Skin epidermis (tissue), 12 donors: Measurements from ENCODE around the gene FBXL2.
"Not testable (repeated sequence)": the region's sequence is repeated elsewhere in the genome, so short reads cannot be mapped to it uniquely, and the experiment has no call there.

Source experiments
- H3K27ac ChIP-seq, 21 experiments: fragments of 200-600 bp; sonication (generic) in 11 of 21; one replicate each; pipeline ENCODE4 v1.5.0; 2020; ENCODE audit warnings: mild to moderate bottlenecking in 3 of 21, inconsistent platforms in 2 of 21, moderate library complexity in 2 of 21
- H3K4me3 ChIP-seq, 7 experiments: fragments of 200-600 bp; sonication (generic) in 2 of 7; one replicate each; pipeline ENCODE4 v1.5.0; 2020; ENCODE audit warnings: inconsistent platforms in 2 of 7, mild to moderate bottlenecking in 2 of 7, moderate library complexity in 1 of 7

Gene FBXL2

DNA sequence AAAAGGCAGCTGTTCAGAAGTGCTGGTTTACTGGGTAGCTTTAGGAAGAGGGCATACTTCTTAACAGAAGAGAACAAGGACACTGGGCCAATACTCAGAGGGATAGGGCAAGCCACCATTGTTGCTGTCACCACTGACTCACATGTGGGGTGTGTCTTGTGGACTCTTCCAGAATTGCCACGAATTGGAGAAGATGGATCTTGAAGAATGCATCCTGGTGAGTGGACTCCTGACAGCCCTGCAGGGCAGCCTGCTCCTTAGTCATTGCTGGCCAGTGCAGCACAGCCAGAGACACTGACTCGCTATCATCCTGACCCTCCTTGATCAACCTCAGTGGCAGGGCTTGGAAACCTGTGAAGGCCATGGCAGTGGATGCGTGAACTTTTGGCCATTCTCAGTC, 100.7 kb downstream of the FBXL2 start:
- no peak overlapping the region for H3K4me3 ChIP-seq
- no peak overlapping the region for H3K27ac ChIP-seq

DNA sequence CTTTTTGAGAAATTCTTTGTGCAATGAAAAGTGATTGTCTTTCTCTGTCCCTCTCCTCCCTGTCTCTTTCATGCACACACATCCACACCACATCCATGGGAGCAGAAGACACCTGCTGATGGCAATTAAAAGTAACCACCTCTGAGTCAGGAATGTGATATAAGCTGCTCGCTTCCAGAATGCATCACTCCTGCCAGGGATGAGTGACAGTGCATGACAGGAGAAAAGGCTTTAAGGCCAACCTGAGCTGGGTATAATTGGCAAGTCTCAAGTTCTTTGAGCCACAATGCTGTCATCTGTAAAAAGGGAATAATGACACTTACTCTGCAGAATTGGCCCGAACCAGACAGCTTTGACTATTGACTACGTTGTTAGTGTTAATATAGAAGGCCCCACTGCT, 103.4 kb downstream of the FBXL2 start:
- Histone ChIP-seq H3K4me3 (no peak overlapping the region), H3K27ac (no peak overlapping the region)

- Histone ChIP-seq H3K4me3 (no peak overlapping the region), H3K27ac (no peak overlapping the region)
These were observed 106.7 kb downstream of the FBXL2 start for GRCh38 chr3:33383951-33384350.

- H3K27ac ChIP-seq = no peak overlapping the region
- no peak overlapping the region for H3K4me3 ChIP-seq
These were observed 108.2 kb downstream of the FBXL2 start for GRCh38 chr3:33385423-33385822.

- H3K4me3 ChIP-seq = no peak overlapping the region
- H3K27ac ChIP-seq = no peak overlapping the region
These were observed 109.4 kb downstream of the FBXL2 start for GRCh38 chr3:33386631-33387030.

DNA sequence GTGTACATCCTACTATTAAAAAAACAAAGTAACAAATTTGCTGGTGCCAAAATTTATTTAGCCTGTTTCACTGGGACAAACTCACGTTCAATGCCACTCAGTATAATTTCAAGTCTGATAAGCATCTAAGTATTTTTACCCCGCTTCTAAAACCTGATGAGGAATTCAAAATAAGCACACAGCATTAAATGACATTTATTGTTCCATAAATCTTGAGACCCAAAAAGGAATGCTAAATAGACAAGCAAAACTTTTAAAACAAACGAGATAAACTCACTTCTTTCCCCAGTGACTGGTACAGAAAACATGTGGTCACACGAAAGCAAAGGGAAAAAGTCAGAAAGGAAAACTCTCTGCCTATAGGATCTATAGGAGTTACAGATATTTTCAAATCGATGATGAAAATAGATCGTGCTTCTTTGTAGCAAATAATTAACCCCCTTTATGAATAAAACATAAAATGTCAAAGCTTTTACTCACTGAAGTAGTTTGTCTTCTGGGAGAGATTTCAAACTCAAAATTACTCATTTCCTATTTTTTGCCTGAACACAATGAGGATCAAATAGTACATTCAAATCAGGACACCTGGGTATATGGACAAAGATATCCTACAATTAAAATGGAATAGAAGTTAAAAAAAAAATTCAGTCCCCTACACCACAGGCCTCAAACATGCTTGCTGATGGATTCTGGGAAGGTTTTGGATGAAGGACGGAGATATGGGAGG, 111.3 kb downstream of the FBXL2 start:
- Histone ChIP-seq H3K4me3 (no peak overlapping the region), H3K27ac (no peak overlapping the region)

GRCh38 chr3:33389908-33390307, 112.7 kb downstream of the FBXL2 start:
- no peak overlapping the region for H3K4me3 ChIP-seq
- no peak overlapping the region for H3K27ac ChIP-seq

DNA sequence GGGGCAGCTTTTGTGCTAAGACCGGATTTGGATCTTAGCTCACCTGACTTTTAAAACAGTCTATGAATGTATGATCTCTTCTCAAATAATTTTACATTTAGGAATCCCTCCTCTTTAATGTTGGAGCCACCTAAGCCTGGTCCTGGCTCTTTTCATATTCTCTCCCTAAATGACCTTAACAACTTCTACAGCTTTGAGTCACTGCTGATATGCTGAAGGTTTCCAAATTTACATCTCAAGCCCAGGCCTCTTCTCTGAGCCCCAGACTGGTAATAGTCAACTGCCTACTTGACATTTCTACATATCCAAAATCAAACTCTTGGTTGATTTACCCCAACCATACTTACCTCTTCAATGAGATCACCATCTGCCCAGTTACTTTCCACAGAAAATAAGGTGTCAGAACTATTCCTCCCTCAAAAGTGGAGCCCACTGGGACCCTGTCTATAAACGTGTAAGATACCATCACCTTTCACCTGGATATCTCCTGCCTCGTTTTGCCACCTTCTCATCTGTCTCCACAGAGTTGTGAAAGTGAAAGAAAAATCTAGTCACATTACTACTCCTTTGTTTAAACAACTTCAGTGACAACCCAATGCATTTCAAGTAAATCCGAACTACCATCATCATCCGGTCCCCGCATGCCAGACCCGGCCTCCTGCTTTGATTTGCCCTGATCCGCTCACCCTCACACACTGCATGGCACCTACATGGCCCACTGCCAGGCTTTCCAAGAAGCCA, 114.2 kb downstream of the FBXL2 start:
- Histone ChIP-seq H3K4me3 (no peak overlapping the region), H3K27ac (no peak overlapping the region)

GRCh38 chr3:33392144-33392543, 114.9 kb downstream of the FBXL2 start:
- Histone ChIP-seq H3K4me3 (no peak overlapping the region), H3K27ac (no peak overlapping the region)

DNA sequence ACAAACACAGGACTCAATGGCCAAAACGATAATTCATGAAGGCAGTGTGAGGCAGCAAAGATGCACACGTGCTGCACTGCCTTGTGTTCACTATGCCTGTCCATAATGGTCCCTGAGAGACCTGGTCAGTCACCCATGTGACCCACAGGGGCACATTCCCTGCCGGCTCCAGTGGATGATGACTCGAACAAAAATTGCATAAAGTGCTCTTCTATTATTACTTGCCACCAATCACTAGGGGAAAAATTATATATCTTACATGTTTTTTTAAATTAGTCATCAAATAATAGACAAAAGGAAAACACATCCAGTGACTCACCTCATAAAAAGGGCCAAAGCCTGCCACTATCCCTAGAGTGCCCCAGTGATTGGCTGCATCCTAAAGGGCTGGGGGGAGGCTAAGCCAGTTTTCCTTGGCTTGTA, 115.5 kb downstream of the FBXL2 start:
- Histone ChIP-seq H3K27ac (no peak overlapping the region), H3K4me3 (no peak overlapping the region)

GRCh38 chr3:33394403-33395054, 117.3 kb downstream of the FBXL2 start:
- H3K27ac ChIP-seq = no peak overlapping the region
- no peak overlapping the region for H3K4me3 ChIP-seq

DNA sequence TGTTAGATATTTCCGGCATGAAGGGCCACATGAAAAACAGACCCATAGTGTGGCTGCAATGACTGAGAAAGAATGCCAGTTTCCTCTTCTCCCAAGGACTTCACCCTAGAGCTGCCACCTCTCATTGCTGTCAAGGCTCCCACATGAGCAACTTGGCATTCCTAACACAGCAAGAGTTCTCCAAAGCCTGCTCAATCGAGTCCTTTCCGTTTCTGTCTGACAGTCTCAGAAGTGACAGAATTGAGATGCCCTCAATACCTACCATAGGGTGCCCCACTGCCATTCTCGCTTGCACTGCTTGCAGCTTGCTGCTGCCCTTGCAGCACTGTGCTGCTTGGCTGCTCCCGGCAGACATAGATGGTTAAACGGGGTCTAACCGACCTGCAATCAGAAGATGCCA, 118.7 kb downstream of the FBXL2 start:
- Histone ChIP-seq H3K4me3 (no peak overlapping the region), H3K27ac (no peak overlapping the region)

- Histone ChIP-seq H3K27ac (no peak overlapping the region), H3K4me3 (no peak overlapping the region)
These were observed 121.2 kb downstream of the FBXL2 start for GRCh38 chr3:33398410-33398809.

DNA sequence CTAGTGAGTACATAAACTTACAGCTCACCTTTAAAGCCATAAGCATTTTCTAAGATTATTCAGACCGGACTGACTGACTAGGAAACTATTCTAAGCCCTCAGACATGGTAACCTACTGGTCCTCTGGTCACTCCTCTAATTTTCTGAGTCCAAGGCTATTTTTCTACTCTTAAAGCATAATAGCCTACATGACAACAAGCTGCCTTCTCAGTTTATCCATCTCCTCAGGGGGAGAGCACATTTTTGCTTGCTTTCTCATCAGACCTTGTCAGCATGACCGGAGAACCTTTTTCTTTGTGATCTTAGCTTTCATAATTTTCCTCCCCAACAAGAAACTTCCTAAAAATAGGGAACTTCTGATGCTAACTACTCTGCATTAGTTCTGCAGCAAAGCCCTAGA, 124.5 kb downstream of the FBXL2 start:
- no peak overlapping the region for H3K27ac ChIP-seq

DNA sequence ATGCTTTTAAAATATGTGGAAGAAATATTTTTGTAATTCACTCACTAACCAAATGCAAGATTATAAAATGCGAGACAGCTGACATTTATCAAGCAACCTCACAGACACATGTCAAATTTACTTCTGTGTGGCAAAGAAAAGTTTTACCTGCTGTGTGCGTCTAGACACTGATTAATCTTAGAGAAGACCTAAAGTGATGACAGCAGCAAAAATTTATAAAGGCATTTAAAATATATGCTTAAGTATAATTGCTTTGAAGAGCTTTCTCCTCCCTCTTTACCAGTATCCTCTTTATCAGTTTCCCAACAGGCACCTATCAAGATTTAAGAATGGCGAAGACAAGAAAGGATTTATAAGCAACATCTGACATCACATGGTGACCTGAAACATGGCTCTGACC, 125.7 kb downstream of the FBXL2 start:
- H3K4me3 ChIP-seq = no peak overlapping the region
- no peak overlapping the region for H3K27ac ChIP-seq

More for the DNA sequence above, 124.5 kb downstream of the FBXL2 start:
- no peak overlapping the region for H3K4me3 ChIP-seq

- Histone ChIP-seq H3K4me3 (no peak overlapping the region), H3K27ac (no peak overlapping the region)
These were observed 126.5 kb downstream of the FBXL2 start for GRCh38 chr3:33403756-33404155.

- H3K27ac ChIP-seq, H3K4me3 ChIP-seq: not testable (repeated sequence)
These were observed 133.6 kb downstream of the FBXL2 start for GRCh38 chr3:33410816-33411215.

DNA sequence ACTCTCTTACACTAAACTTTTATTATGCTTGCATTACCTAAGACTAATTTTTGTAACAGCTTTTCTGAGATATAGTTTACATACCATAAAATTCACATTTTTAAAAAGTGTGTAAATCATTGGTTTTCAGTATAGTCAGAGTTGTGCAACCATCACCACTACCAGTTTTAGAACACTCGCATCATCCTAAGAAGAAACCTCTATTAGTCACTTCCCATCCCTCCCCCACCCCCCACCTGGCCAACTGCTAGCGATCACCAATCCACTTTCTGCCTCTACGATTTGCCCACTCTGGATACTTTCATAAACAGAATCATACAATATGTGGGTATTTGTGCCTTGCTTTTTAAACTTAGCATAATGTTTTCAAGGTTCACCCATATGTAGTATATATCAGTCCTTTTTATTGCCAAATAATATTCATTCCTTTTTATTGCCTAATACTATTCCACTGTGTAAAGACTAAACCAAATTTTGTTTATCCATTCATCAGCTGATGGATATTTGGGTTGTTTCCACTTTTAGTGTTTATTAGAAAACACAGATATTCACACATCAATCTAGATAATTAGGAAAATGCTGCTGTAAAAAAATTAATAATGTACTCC, 139.9 kb downstream of the FBXL2 start:
- H3K27ac ChIP-seq = no peak overlapping the region
- H3K4me3 ChIP-seq = no peak overlapping the region

DNA sequence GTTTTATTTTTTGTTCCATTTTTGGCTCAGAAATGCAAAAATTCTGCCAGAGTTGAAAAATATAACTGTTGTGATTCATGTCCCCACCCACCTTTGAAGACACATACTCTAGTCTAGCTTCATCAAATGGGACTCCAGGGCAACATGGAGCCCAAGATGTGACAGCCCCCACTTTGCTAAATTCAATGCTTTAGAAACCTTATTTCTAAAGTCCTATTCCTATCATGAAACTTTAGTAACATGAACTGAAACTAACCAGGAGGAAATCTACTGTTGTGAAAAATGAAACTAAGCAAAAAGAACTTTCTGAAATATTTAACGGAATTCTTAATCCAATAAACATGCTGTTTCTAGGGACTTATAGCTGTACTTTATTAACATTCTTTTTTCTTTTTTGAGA, 142.7 kb downstream of the FBXL2 start:
- H3K4me3 ChIP-seq = no peak overlapping the region
- peak overlapping the region in 1 of 21 experiments; percentile 13 for H3K27ac ChIP-seq

DNA sequence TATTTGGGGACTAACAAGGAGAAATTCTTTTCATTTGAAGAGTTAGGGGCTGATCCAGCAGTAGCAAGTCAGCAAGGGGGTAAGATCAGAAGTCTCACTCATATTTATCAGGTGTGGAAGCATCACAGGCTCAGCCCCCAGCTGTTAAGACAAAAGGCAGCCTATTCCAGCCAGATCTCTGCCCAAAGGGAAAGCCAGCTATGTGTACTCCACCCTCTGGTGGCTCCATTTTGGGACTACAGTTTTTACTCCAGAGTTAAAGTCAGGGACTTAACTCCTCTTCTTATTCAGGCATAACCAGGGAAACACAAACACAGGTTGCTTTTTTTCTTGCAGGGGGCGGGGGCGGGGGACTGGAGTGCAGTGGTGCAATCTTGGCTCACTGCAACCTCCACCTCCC, 143.7 kb downstream of the FBXL2 start:
- H3K27ac ChIP-seq = peak overlapping the region in 1 of 21 experiments; percentile 13
- H3K4me3 ChIP-seq = no peak overlapping the region
